ENCODE results near the gene PAX8. TPM values are rescaled to one million over a fixed set of nuclear protein-coding genes. Genes with fewer than 3 reads are reported as not detected.

Gene PAX8
- polyA plus RNA-seq, 1 experiment, result 1.6 TPM

GRCh38 chr2:113201496-113202304 lies 77.0 kb downstream of the PAX8 start:
- ChIA-PET POLR2A (interaction anchor here (0.6 kb wide), 1 partner anchor 11 kb away, joined by 5 read pairs; no protein-coding TSS in a partner anchor), CTCF (interaction anchor here (0.8 to 15.0 kb wide), 13 partner anchors 10 to 188 kb away, joined by 3 to 213 read pairs (median 12); no protein-coding TSS in a partner anchor)
- Histone ChIP-seq H3K27me3 (ENCODE audit: control insufficient read depth, insufficient read depth, low read length) (no peaks in the 10 kb centered on the region), H3K4me3 (ENCODE audit: low read depth, low read length) (no peak overlapping the region), H3K36me3 (ENCODE audit: control insufficient read depth, insufficient read depth, low read length) (no peaks in the 10 kb centered on the region)
- no peak for DNase-seq (ENCODE audit: low read depth)
- TF ChIP-seq CTCF (IDR thresholded peaks at IDR 0.05; ENCODE audit: insufficient read depth, low read depth, low read length), result no peak

- H3K27me3 ChIP-seq (ENCODE audit: control insufficient read depth, insufficient read depth, low read length), result no peaks in the 10 kb centered on the region
- POLR2A ChIA-PET, result no interaction called here
- CTCF ChIA-PET, result interaction anchor here (1.1 to 15.0 kb wide), 11 partner anchors 9 to 189 kb away, joined by 3 to 213 read pairs (median 12); no protein-coding TSS in a partner anchor
- no peak overlapping the region for H3K4me3 ChIP-seq (ENCODE audit: low read depth, low read length)
- H3K36me3 ChIP-seq (ENCODE audit: control insufficient read depth, insufficient read depth, low read length), result no peaks in the 10 kb centered on the region
- TF ChIP-seq CTCF (IDR thresholded peaks at IDR 0.05; ENCODE audit: insufficient read depth, low read depth, low read length), result no peak
- DNase-seq (ENCODE audit: low read depth), result no peak
These were observed 77.8 kb downstream of the PAX8 start for GRCh38 chr2:113200736-113201490.

GRCh38 chr2:113200236-113200635 lies 78.5 kb downstream of the PAX8 start:
- no peak for TF ChIP-seq CTCF (IDR thresholded peaks at IDR 0.05; ENCODE audit: insufficient read depth, low read depth, low read length)
- CTCF ChIA-PET, result interaction anchor here (1.0 to 15.0 kb wide), 14 partner anchors 9 to 364 kb away, joined by 3 to 213 read pairs (median 10); partner anchors contain the start of gene IL1B
- DNase-seq (ENCODE audit: low read depth), result no peak
- no peaks in the 10 kb centered on the region for H3K36me3 ChIP-seq (ENCODE audit: control insufficient read depth, insufficient read depth, low read length)
- H3K27me3 ChIP-seq (ENCODE audit: control insufficient read depth, insufficient read depth, low read length), result no peaks in the 10 kb centered on the region
- POLR2A ChIA-PET, result no interaction called here
- no peak overlapping the region for H3K4me3 ChIP-seq (ENCODE audit: low read depth, low read length)

- POLR2A ChIA-PET, result no interaction called here
- DNase-seq (ENCODE audit: low read depth), result no peak
These were observed 79.7 kb downstream of the PAX8 start for GRCh38 chr2:113198790-113199612.

More at GRCh38 chr2:113198790-113199612, 79.7 kb downstream of the PAX8 start:
- no peaks in the 10 kb centered on the region for H3K36me3 ChIP-seq (ENCODE audit: control insufficient read depth, insufficient read depth, low read length)
- H3K4me3 ChIP-seq (ENCODE audit: low read depth, low read length), result peak overlapping the region; percentile 66
- no peaks in the 10 kb centered on the region for H3K27me3 ChIP-seq (ENCODE audit: control insufficient read depth, insufficient read depth, low read length)
- TF ChIP-seq CTCF (IDR thresholded peaks at IDR 0.05; ENCODE audit: insufficient read depth, low read depth, low read length), result peak; percentile 67
- CTCF ChIA-PET, result interaction anchor here (0.6 to 15.0 kb wide), 60 partner anchors 8 to 1345 kb away, joined by 3 to 213 read pairs (median 4); partner anchors contain the start of genes IL1B and PSD4
